ENCODE results near the gene DNAJB13.
"Not testable (repeated sequence)": the region's sequence is repeated elsewhere in the genome, so short reads cannot be mapped to it uniquely, and the experiment has no call there.

DNAJB13 gene

GRCh38 chr11:73980001-73980961 lies 29.5 kb downstream of the DNAJB13 start:
- POLR2A ChIA-PET (ENCODE audit: low non-redundant PET) = interaction anchor here (0.6 kb wide), 1 partner anchor 190 kb away, joined by 3 read pairs; no protein-coding TSS in a partner anchor
- peak; percentile 26 for DNase-seq (ENCODE audit: low spot score)
- CTCF ChIA-PET = interaction anchor here (0.6 to 0.9 kb wide), 3 partner anchors 14 to 502 kb away, joined by 3 to 6 read pairs (median 3); no protein-coding TSS in a partner anchor
- H3K27ac ChIP-seq = peak overlapping the region; percentile 64
- no peak for TF ChIP-seq CTCF (conservative IDR thresholded peaks at IDR 0.05; ENCODE audit: low read depth)

DNA sequence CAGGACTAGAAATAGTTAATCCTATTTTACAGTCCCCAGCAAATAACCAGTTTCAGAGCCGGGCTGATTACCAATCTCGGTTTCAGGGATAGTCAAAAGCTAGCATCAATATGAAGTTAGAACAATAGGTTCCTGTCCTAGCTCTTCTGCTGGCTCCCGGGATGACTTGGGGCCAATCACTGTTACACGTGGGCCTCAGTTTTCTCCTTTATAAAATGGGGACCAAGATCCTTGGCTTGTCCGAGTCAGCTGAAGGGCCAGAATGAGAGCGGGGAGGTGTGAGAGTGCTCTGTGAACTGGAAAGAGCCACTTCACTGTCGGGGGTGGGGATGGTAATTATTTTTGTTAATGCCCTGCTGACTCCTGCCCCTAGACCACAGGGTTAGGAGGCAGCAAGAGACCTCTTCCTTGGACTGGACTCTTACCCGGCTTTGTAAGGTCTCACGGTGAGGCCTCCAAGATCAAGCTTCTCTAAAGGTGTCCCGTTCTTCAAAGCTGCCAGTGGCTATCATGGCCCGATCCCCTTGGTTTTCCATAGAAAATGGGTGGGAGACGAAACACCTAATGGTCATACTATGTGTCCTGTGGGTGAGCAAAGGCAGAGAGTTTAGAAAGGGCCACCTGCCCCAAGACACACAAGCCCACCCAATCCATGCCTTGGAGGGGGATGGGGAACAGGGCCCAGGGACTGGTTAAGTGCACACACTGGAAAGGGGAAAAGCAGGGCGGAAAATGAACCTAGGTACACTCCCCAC lies 30.4 kb downstream of the DNAJB13 start:
- no peak for DNase-seq (ENCODE audit: low spot score)
- TF ChIP-seq CTCF (conservative IDR thresholded peaks at IDR 0.05; ENCODE audit: low read depth) = no peak
- ChIA-PET CTCF (interaction anchor here (0.6 to 0.7 kb wide), 3 partner anchors 14 to 360 kb away, joined by 3 to 7 read pairs (median 3); no protein-coding TSS in a partner anchor), POLR2A (ENCODE audit: low non-redundant PET) (no interaction called here)
- peak overlapping the region; percentile 64; the same call in 1 of the 2 replicates for H3K27ac ChIP-seq

DNA sequence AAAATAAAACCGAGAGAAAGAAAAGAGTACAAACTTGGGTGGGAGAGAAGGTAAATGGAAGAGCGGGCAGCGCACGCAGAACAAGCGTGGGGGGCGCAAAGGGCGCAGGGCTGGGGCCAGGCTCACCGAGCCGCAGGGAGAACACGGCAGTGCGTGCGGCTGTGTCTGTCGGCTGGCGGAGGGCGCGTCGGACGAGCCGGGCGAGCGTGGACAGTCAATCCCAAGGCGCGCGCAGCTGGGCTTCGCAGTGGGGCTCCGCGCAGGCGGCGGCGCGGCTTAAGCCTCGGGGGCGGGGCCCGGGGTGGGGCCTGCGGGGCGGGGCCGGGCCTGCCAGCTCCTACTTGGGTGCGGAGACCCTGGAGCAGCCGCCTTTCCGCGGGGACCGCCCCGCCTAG lies 31.8 kb downstream of the DNAJB13 start, which contains the start of gene UCP2:
Gene UCP2 (minus strand): TSS at position 249 of the 395 bp plus-strand sequence. CDS start 4,465 bp downstream, outside the sequence.
- no peak for TF ChIP-seq CTCF (conservative IDR thresholded peaks at IDR 0.05; ENCODE audit: low read depth)
- ChIA-PET CTCF (no interaction called here), POLR2A (ENCODE audit: low non-redundant PET) (no interaction called here)
- peak within 1 kb of the TSS; percentile 90 for H3K27ac ChIP-seq
- peak; percentile 71 for DNase-seq (ENCODE audit: low spot score)

- no peak for TF ChIP-seq CTCF (conservative IDR thresholded peaks at IDR 0.05; ENCODE audit: low read depth)
- peak; percentile 96 for DNase-seq (ENCODE audit: low spot score)
- POLR2A ChIA-PET (ENCODE audit: low non-redundant PET) = interaction anchor here (0.6 kb wide), 1 partner anchor 44 kb away, joined by 3 read pairs; no protein-coding TSS in a partner anchor
- peak overlapping the region; percentile 90 for H3K27ac ChIP-seq
- CTCF ChIA-PET = no interaction called here
Measured at GRCh38 chr11:73982990-73983740, 32.3 kb downstream of the DNAJB13 start.

GRCh38 chr11:73983741-73984538 lies 33.1 kb downstream of the DNAJB13 start:
- DNase-seq (ENCODE audit: low spot score) = no peak

DNA sequence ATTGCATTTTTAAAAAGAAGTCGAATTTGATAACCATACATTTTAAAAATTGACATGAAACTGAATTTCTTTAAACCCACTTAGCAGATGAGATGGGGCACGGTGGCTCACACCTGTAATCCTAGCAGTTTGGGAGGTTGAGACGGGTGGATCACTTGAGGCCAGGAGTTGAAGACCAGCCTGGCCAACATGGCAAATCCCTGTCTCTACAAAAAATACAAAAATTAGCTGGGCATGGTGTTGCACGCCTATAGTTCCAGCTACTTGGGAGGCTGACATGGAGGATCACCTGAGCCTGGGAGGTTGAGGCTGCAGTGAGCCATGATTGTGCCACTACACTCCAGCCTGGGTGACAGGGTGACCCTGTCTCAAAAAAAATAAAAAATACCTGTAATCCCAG lies 34.8 kb downstream of the DNAJB13 start:
- DNase-seq (ENCODE audit: low spot score); POLR2A ChIA-PET (ENCODE audit: low non-redundant PET); H3K27ac ChIP-seq: not testable (repeated sequence)
- CTCF ChIA-PET = interaction anchor here (0.5 to 0.7 kb wide), 2 partner anchors 19 to 475 kb away, joined by 4 read pairs; no protein-coding TSS in a partner anchor

More at GRCh38 chr11:73983741-73984538, 33.1 kb downstream of the DNAJB13 start:
- POLR2A ChIA-PET (ENCODE audit: low non-redundant PET) = interaction anchor here (0.6 kb wide), 1 partner anchor 43 kb away, joined by 3 read pairs; no protein-coding TSS in a partner anchor
- CTCF ChIA-PET = no interaction called here
- no peak for TF ChIP-seq CTCF (conservative IDR thresholded peaks at IDR 0.05; ENCODE audit: low read depth)
- H3K27ac ChIP-seq = peak overlapping the region; percentile 90
